Measurements from ENCODE around the gene DEXI.

The DEXI gene

DNA sequence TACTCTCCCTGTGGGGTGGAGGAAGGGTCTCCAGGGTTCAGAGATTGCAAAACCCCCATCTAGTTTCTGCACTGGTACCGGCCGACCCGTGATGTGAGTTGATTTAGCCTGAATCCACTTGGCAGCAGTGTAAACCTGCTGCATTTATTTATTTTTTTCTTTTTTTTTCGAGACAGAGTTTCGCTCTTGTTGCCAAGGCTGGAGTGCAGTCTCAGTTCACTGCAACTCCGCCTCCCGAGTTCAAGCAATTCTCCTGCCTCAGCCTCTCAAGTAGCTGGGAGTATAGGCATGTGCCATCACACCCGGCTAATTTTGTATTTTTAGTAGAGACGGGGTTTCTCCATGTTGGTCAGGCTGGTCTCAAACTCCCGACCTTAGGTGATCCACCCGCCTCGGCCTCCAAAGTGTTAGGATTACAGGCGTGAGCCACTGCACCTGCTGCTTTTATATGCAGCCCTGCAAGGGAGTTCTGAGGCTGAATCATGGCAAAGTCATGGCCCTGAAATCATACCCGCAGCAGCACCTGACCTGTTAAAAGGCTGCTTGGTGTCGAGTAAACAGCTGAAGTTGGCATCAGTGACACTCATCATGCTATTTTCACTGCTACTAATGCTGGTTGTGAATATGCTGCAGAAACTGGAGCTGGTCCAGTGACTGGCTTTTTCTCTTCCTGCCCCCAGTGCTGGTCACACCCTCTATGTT, 21.4 kb downstream of the DEXI start:
- H3K36me3 Mint-ChIP-seq (ENCODE audit: low read depth) = peaks cover 28% of the 10 kb centered on the region
- no peaks in the 10 kb centered on the region for H3K9me3 Mint-ChIP-seq
- H3K27ac Mint-ChIP-seq = no peak overlapping the region
- DNase-seq = no peak
- H3K4me3 Mint-ChIP-seq = no peak overlapping the region
- no peaks in the 10 kb centered on the region for H3K27me3 Mint-ChIP-seq
- peaks cover 13% of the 10 kb centered on the region for H3K4me1 Mint-ChIP-seq (ENCODE audit: low read depth)

DNA sequence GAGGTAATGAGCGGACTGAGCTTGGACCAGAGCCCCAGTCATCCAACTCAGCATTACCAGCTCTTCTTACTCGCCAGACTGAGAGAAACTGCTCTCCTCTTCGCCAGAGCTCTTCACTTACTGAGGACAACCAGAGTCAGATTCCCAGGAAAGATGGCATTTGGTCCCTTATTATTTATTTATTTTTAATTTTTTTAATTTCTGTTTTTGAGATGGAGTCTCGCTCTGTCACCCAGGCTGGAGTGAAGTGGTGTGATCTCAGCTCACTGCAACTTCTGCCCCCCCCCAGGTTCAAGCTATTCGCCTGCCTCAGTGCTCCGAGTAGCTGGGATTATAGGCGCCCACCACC, 23.3 kb downstream of the DEXI start:
- Mint-ChIP-seq H3K9me3 (no peaks in the 10 kb centered on the region), H3K4me1 (ENCODE audit: low read depth) (peaks cover 21% of the 10 kb centered on the region), H3K27ac (no peak overlapping the region), H3K4me3 (no peak overlapping the region), H3K27me3 (no peaks in the 10 kb centered on the region), H3K36me3 (ENCODE audit: low read depth) (peaks cover 12% of the 10 kb centered on the region)
- DNase-seq = no peak

DNA sequence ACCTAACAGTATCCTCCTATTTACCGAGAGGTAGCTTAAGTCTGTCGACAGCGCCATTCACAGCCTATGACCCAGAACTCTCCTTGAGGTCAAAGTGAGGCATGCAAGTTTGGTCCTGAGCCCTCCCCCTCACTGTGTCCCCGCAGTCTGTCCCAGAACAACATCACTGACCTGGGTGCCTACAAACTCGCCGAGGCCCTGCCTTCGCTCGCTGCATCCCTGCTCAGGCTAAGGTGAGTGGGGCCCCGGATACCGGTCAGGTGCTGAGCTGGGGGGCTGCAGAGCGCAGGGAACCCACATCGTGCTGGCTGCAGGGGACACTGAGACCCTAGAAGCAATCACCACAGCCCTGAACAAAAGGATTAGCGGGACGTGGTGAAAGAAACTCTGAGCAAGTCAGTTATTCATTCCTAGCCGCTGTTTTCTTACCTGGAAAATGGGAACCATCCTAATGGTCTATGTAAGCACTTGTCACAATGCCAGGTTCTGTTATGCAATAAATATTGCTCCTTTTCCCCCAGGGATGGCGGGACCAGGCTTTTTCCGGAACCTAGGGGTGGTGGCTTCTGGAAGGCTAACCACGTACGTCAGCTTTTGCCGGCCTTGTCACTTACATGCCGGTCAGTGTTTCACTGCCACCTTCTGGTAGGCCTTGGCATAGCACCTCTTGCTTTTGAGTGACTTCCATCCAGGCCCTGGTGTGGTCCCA, 23.8 kb downstream of the DEXI start:
- Mint-ChIP-seq H3K9me3 (no peaks in the 10 kb centered on the region), H3K36me3 (ENCODE audit: low read depth) (peaks cover 7% of the 10 kb centered on the region), H3K27ac (no peak overlapping the region), H3K4me3 (no peak overlapping the region), H3K4me1 (ENCODE audit: low read depth) (peaks cover 21% of the 10 kb centered on the region), H3K27me3 (no peaks in the 10 kb centered on the region)
- DNase-seq = peak; percentile 87

DNA sequence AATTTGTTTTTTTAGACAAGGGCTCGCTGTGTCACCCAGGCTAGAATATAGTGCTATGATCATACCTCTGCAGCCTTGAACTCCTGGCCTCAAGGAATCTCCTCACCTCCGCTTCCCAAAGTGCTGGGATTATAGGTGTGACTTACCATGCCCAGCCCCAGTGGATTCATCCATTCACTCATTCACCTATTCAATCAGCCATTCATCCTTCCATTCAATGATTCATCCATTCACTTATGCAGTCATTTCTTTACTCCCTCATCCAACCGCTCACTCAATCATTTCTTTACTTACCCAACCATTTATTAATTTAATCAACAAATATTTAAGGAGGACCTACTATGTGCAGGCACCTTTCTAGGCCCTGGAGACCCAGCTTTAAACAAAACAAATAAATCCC, 25.7 kb downstream of the DEXI start:
- H3K9me3 Mint-ChIP-seq = no peaks in the 10 kb centered on the region
- no peaks in the 10 kb centered on the region for H3K36me3 Mint-ChIP-seq (ENCODE audit: low read depth)
- H3K27ac Mint-ChIP-seq = no peak overlapping the region
- H3K4me3 Mint-ChIP-seq = no peak overlapping the region
- H3K27me3 Mint-ChIP-seq = no peaks in the 10 kb centered on the region
- H3K4me1 Mint-ChIP-seq (ENCODE audit: low read depth) = peaks cover 21% of the 10 kb centered on the region
- no peak for DNase-seq

- Mint-ChIP-seq H3K9me3 (no peaks in the 10 kb centered on the region), H3K27ac (no peak overlapping the region), H3K36me3 (ENCODE audit: low read depth) (no peaks in the 10 kb centered on the region), H3K4me1 (ENCODE audit: low read depth) (peaks cover 11% of the 10 kb centered on the region), H3K27me3 (no peaks in the 10 kb centered on the region), H3K4me3 (no peak overlapping the region)
- no peak for DNase-seq
These were observed 31.0 kb downstream of the DEXI start for GRCh38 chr16:10911267-10911666.

DNA sequence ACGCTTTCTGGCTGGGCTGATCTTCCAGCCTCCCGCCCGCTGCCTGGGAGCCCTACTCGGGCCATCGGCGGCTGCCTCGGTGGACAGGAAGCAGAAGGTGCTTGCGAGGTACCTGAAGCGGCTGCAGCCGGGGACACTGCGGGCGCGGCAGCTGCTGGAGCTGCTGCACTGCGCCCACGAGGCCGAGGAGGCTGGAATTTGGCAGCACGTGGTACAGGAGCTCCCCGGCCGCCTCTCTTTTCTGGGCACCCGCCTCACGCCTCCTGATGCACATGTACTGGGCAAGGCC, 34.6 kb downstream of the DEXI start:
- Mint-ChIP-seq H3K27me3 (no peaks in the 10 kb centered on the region), H3K27ac (no peak overlapping the region), H3K4me3 (no peak overlapping the region), H3K36me3 (ENCODE audit: low read depth) (no peaks in the 10 kb centered on the region), H3K4me1 (ENCODE audit: low read depth) (no peaks in the 10 kb centered on the region), H3K9me3 (peaks cover 6% of the 10 kb centered on the region)
- DNase-seq = no peak

- H3K27me3 Mint-ChIP-seq = no peaks in the 10 kb centered on the region
- no peak overlapping the region for H3K4me3 Mint-ChIP-seq
- no peaks in the 10 kb centered on the region for H3K36me3 Mint-ChIP-seq (ENCODE audit: low read depth)
- no peaks in the 10 kb centered on the region for H3K4me1 Mint-ChIP-seq (ENCODE audit: low read depth)
- H3K27ac Mint-ChIP-seq = no peak overlapping the region
- no peak for DNase-seq
- H3K9me3 Mint-ChIP-seq = peaks cover 8% of the 10 kb centered on the region
These were observed 35.1 kb downstream of the DEXI start for GRCh38 chr16:10906914-10907756.

DNA sequence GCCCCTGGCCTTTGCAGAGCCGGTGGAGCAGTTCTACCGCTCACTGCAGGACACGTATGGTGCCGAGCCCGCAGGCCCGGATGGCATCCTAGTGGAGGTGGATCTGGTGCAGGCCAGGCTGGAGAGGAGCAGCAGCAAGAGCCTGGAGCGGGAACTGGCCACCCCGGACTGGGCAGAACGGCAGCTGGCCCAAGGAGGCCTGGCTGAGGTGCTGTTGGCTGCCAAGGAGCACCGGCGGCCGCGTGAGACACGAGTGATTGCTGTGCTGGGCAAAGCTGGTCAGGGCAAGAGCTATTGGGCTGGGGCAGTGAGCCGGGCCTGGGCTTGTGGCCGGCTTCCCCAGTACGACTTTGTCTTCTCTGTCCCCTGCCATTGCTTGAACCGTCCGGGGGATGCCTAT, 35.8 kb downstream of the DEXI start:
- H3K9me3 Mint-ChIP-seq = peaks cover 8% of the 10 kb centered on the region
- no peak overlapping the region for H3K27ac Mint-ChIP-seq
- no peaks in the 10 kb centered on the region for H3K27me3 Mint-ChIP-seq
- H3K4me3 Mint-ChIP-seq = no peak overlapping the region
- no peaks in the 10 kb centered on the region for H3K36me3 Mint-ChIP-seq (ENCODE audit: low read depth)
- H3K4me1 Mint-ChIP-seq (ENCODE audit: low read depth) = no peaks in the 10 kb centered on the region
- DNase-seq = no peak

DNA sequence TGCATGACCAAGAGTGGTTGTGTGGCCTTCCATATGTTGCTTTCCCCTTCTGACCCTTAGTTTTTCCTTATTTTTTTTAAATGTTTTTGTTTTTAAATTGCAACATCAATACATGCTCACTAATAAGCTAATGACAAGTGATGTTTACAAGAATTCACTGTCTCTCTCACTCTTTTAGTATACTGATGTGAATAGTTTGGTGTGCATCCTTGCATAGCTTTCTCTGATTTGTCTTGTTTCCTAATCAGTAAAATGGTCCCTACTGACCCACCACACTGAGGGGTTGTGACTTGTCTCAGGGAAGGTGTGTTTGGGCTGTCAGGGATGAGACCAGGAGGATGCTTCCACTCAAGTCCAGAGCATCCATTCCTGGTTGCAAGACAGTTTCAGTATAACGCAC, 39.3 kb downstream of the DEXI start:
- no peaks in the 10 kb centered on the region for H3K36me3 Mint-ChIP-seq (ENCODE audit: low read depth)
- no peaks in the 10 kb centered on the region for H3K27me3 Mint-ChIP-seq
- no peaks in the 10 kb centered on the region for H3K4me1 Mint-ChIP-seq (ENCODE audit: low read depth)
- H3K27ac Mint-ChIP-seq = no peak overlapping the region
- no peak for DNase-seq
- H3K4me3 Mint-ChIP-seq = no peak overlapping the region
- peaks cover 8% of the 10 kb centered on the region for H3K9me3 Mint-ChIP-seq

DNA sequence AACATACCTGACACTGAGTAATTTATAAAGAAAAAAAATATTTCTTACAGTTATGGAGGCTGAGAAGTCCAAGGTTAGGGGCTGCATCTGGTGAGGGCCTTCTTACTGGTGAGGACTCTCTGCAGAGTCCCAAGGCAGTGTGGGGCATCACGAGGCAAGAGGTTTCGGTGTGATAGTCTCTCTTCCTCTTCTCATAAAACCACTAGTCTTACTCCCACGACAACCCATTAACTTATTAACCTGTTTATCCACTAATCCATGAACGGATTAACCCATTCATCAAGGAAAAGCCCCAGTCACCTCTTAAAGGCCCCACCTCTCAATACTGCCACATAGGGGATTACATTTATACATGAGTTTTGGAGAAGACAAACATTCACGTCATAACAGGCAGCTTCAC, 45.1 kb downstream of the DEXI start:
- Mint-ChIP-seq H3K27ac (no peak overlapping the region), H3K27me3 (peaks cover 7% of the 10 kb centered on the region), H3K36me3 (ENCODE audit: low read depth) (no peaks in the 10 kb centered on the region), H3K4me3 (no peak overlapping the region), H3K4me1 (ENCODE audit: low read depth) (no peaks in the 10 kb centered on the region), H3K9me3 (no peaks in the 10 kb centered on the region)
- DNase-seq = no peak

GRCh38 chr16:10896723-10897122, 45.5 kb downstream of the DEXI start:
- Mint-ChIP-seq H3K4me1 (ENCODE audit: low read depth) (no peaks in the 10 kb centered on the region), H3K27me3 (peaks cover 10% of the 10 kb centered on the region), H3K36me3 (ENCODE audit: low read depth) (no peaks in the 10 kb centered on the region)

GRCh38 chr16:10896165-10896564, 46.1 kb downstream of the DEXI start:
- Mint-ChIP-seq H3K4me1 (ENCODE audit: low read depth) (no peaks in the 10 kb centered on the region), H3K27ac (no peak overlapping the region)

More at GRCh38 chr16:10896723-10897122, 45.5 kb downstream of the DEXI start:
- Mint-ChIP-seq H3K27ac (no peak overlapping the region), H3K9me3 (no peaks in the 10 kb centered on the region), H3K4me3 (no peak overlapping the region)
- DNase-seq = no peak

GRCh38 chr16:10895053-10895946, 47.0 kb downstream of the DEXI start:
- Mint-ChIP-seq H3K27me3 (peaks cover 23% of the 10 kb centered on the region), H3K9me3 (no peaks in the 10 kb centered on the region), H3K4me1 (ENCODE audit: low read depth) (no peaks in the 10 kb centered on the region), H3K4me3 (no peak overlapping the region), H3K27ac (no peak overlapping the region), H3K36me3 (ENCODE audit: low read depth) (no peaks in the 10 kb centered on the region)
- peak; percentile 43 for DNase-seq

More at GRCh38 chr16:10896165-10896564, 46.1 kb downstream of the DEXI start:
- Mint-ChIP-seq H3K9me3 (no peaks in the 10 kb centered on the region), H3K36me3 (ENCODE audit: low read depth) (no peaks in the 10 kb centered on the region), H3K27me3 (peaks cover 14% of the 10 kb centered on the region), H3K4me3 (no peak overlapping the region)
- no peak for DNase-seq

DNA sequence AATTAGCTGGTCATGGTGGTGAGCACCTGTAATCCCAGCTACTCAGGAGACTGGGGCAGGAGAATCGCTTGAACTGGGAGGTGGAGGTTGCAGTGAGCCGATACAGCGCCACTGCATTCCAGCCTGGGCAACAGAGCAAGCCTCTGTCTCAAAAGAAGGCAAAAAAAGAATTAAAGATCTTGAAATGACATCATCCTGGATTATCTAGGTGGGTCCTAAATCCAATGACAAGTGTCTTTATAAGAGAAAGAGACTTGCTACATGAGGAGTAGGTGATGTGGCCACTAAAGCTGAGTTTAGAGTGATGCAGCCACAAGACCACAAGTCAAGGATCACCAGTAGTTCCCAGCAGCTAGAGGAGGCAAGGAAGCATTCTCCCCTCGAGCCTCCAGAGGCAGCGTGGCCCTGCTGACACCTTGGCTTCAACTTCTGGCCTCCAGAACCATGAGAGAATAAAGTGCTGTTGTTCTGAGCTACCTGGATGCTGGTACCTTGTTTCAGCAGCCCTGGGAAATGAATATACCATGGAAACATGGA, 49.4 kb downstream of the DEXI start:
- H3K27me3 Mint-ChIP-seq = peaks cover 43% of the 10 kb centered on the region
- DNase-seq = no peak
- no peak overlapping the region for H3K27ac Mint-ChIP-seq
- H3K9me3 Mint-ChIP-seq = no peaks in the 10 kb centered on the region
- peaks cover 2% of the 10 kb centered on the region for H3K4me1 Mint-ChIP-seq (ENCODE audit: low read depth)
- no peaks in the 10 kb centered on the region for H3K36me3 Mint-ChIP-seq (ENCODE audit: low read depth)
- no peak overlapping the region for H3K4me3 Mint-ChIP-seq

Data from activated T-cell treated with anti-CD3 and anti-CD28 coated beads, Interleukin-2, amount 50 U/mL, for 24 hours (primary cell).